Small intestine (tissue), 7 donors: ENCODE data around the gene SHC4. TPM values are rescaled to one million over a fixed set of nuclear protein-coding genes. Genes with fewer than 3 reads are reported as not detected.
"Not testable (repeated sequence)": the region's sequence is repeated elsewhere in the genome, so short reads cannot be mapped to it uniquely, and the experiment has no call there.

Experiments
- DNase-seq, 2 donors: peaks; one replicate each; pipeline versions ENCODE4 v3.0.0 to v3.0.0-alpha.2; 2013
- FAIRE-seq: peaks from 2 replicates; lab custom pipeline; 2012; peaks lifted over from hg19 to GRCh38; lab: Jason Lieb, UNC
- H3K27ac ChIP-seq, 3 donors: one replicate each; pipeline ENCODE4 v1.5.1; 2013; ENCODE audit warnings: low read length in 2 of 3, mild to moderate bottlenecking in 2 of 3, control low read depth in 1 of 3, inconsistent platforms in 1 of 3, low read depth in 1 of 3, moderate library complexity in 1 of 3
- H3K27me3 ChIP-seq, 3 donors: one replicate each; pipeline ENCODE4 v1.6.1; 2013; ENCODE audit warnings: low read length in 3 of 3, inconsistent platforms in 1 of 3; ENCODE audit not compliant: control insufficient read depth in 3 of 3, insufficient read depth in 3 of 3
- H3K36me3 ChIP-seq, 3 donors: one replicate each; pipeline ENCODE4 v1.6.1; 2013; ENCODE audit warnings: low read length in 3 of 3, inconsistent platforms in 1 of 3, low read depth in 1 of 3, mild to moderate bottlenecking in 1 of 3, moderate library complexity in 1 of 3; ENCODE audit not compliant: control insufficient read depth in 3 of 3, insufficient read depth in 2 of 3
- H3K4me1 ChIP-seq, 3 donors: one replicate each; pipeline ENCODE4 v1.6.1; 2013; ENCODE audit warnings: low read length in 2 of 3, inconsistent platforms in 1 of 3, low read depth in 1 of 3, mild to moderate bottlenecking in 1 of 3, moderate library complexity in 1 of 3; ENCODE audit not compliant: control insufficient read depth in 3 of 3, insufficient read depth in 2 of 3
- H3K4me3 ChIP-seq, 3 donors: one replicate each; pipeline ENCODE4 v1.5.1; 2013; ENCODE audit warnings: low read length in 3 of 3, control low read depth in 1 of 3, inconsistent platforms in 1 of 3, low read depth in 1 of 3, mild to moderate bottlenecking in 1 of 3, moderate library complexity in 1 of 3
- H3K9me3 ChIP-seq, 2 donors: one replicate each; pipeline ENCODE4 v1.6.1; 2013; ENCODE audit warnings: low read depth in 1 of 2, low read length in 1 of 2; ENCODE audit not compliant: control insufficient read depth in 2 of 2, insufficient read depth in 1 of 2
- WGBS, 3 donors: extraction: QIAGEN DNeasy Blood & Tissue Kit; methylation state at CpG; one replicate each; pipeline ENCODE4 v1.1.7; 2013; 5-methylcytosine and 5-hydroxymethylcytosine counted together
- polyA plus RNA-seq, 4 donors: library from polyadenylated mRNA; stranded (reverse) in 3 of 4; unstranded in 1 of 4; fragments of 200-250 nt in 3 of 4; fragments of 120-200 nt in 1 of 4; gene quantifications; one replicate each; pipeline versions ENCODE4 v1.2.1 to v1.2.3, GENCODE V29; 2013
- donor health status: healthy with polysubstance abuse.
- donor health status: control.
- donor health status: control.
- donor health status: Bipolar disorder and iron deficiency.
- donor health status: healthy.

Gene SHC4
- polyA plus RNA-seq, 4 donors = 0.49 to 0.52 TPM; not detected in 2

DNA sequence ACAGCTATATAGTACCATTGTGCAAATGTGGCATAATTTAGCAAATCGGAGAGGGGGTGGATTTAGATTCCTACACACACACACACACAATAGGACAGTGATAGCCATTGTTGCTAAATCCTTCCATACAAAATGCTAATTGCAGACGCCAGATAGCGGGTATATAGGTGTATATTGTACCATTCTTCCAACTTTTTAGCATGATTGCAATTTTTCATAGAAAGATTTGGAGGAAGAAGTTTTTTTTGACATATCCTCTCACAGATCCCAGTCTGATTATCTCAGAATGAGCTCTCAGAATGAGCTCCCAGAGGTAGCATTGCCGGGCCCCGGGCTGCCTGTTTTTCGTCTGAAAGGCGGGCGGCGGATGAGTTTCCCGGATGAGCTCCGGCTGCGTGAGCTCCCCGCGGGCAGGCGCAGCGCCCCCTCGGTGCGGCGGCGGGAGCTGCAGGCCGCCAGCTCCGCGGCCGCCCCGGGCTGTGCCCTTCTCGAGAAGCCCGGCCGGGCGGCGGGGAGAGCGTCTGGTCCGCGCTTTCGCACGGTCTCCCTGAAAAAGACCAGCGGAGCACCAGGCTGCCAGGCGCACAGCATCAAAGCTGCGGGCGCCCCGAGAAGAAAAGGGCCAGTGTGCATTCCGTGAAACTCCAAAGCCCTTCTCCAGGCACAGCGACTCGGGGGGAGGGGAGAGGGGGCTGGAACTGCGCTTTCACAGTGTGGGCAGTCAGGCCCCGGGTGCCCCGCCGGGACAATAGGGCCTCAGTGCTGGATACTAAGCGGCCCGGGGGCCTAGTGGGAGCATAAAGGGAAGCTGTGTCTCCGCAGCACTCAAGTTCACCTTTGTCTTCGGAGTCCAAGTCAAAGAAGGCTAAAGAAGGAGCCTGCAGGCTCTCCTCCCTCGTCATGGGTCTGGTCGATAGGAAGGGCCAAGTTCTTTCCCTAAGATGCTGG lies 12.0 kb upstream of the SHC4 start:
- H3K9me3 ChIP-seq = no peaks in the 10 kb centered on the region
- H3K27ac ChIP-seq = peak overlapping the region in 1 of 3 donors; percentile 72
- FAIRE-seq (no peak), DNase-seq (peak; percentile 64 to 90)
- H3K4me3 ChIP-seq = peak overlapping the region; percentile 29 to 69 (median 54)
- no peaks in the 10 kb centered on the region for H3K4me1 ChIP-seq
- 3 to 5% (median 5%) methylated on average over 50 to 53 of the region's 53 CpGs for WGBS, 3 donors
- no peaks in the 10 kb centered on the region for H3K27me3 ChIP-seq
- no peaks in the 10 kb centered on the region for H3K36me3 ChIP-seq

DNA sequence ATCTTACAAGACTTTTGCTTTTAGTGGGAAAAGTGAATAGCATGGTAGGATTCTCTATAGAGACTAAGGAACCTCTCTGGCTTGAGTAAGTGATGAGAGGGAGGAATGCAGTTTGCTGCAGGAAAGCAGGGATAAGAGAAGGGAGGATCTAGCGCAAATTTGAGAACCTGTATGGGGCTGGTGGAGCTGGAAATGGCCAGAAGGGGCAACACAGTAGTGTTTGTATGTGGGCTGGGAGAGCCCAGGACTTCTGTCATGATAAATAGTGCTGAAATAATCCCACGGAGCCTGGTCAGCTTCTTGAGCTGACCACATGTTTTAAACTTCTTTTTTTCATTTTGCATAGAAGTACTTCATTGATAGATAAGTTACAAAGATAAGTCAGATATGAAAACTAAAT lies 11.2 kb upstream of the SHC4 start:
- no peak overlapping the region for H3K4me3 ChIP-seq
- H3K4me1 ChIP-seq = no peaks in the 10 kb centered on the region
- no peak overlapping the region for H3K27ac ChIP-seq
- H3K9me3 ChIP-seq = no peaks in the 10 kb centered on the region
- WGBS, 3 donors = 53 to 69% (median 63%) methylated on average over 2 of the region's 2 CpGs
- FAIRE-seq (no peak), DNase-seq (no peak)
- H3K27me3 ChIP-seq = no peaks in the 10 kb centered on the region
- no peaks in the 10 kb centered on the region for H3K36me3 ChIP-seq

DNA sequence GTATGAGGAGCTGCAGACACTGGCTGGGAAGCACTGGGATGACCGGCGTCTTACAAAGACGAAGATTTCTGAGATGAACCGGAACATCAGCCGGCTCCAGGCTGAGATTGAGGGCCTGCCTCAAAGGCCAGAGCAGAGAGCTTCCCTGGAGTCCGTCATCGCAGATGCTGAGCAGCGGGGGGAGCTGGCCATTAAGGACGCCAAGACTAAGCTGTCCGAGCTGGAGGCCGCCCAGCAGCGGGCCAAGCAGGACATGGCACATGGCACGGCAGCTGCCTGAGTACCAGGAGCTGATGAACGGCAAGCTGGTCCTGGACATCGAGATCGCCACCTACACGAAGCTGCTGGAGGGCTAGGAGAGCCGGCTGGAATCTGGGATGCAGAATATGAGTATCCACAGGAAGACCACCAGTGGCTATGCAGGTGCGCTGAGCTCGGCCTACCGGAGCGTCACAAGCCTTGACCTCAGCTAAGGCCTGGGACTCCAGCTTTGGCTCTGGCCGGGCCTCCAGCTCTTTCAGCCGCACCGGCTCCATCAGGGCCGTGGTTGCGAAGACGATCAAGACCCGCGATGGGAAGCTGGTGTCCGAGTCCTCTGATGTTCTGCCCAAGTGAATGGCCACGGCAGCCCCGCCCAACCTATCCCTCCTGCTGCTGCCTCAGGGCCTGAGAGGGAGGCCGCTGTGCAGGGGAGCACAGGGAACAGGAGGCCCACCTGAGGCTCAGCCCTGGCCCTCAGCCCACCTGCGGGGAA lies 9.2 kb upstream of the SHC4 start:
- Histone ChIP-seq H3K27me3 (no peaks in the 10 kb centered on the region), H3K27ac (no peak overlapping the region), H3K4me1 (no peaks in the 10 kb centered on the region), H3K36me3 (no peaks in the 10 kb centered on the region), H3K4me3 (no peak overlapping the region), H3K9me3 (no peaks in the 10 kb centered on the region)
- no peak for FAIRE-seq
- no peak for DNase-seq
- WGBS, 3 donors = 94 to 95% (median 95%) methylated on average over 35 of the region's 35 CpGs

DNA sequence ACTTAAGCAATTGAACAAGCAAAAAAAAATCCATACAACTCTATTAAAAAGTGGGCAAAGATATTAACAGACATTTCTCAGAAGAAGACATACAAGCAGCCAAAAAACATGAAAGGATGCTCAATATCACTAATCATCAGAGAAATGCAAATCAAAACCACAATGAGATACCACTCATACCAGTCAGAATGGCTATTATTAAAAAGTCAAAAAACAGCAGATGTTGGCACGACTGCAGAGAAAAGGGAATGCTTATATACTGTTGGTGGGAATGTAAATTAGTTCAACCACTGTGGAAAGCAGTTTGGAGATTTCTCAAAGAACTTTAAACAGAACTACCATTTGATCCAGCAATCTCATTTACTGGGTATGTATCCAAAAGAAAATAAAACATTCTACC lies 7.2 kb upstream of the SHC4 start:
- H3K36me3 ChIP-seq, H3K27me3 ChIP-seq, H3K27ac ChIP-seq, H3K9me3 ChIP-seq, H3K4me1 ChIP-seq, H3K4me3 ChIP-seq, DNase-seq, FAIRE-seq: not testable (repeated sequence)
- WGBS, 3 donors = 53 to 79% (median 63%) methylated on average over 1 of the region's 1 CpG

DNA sequence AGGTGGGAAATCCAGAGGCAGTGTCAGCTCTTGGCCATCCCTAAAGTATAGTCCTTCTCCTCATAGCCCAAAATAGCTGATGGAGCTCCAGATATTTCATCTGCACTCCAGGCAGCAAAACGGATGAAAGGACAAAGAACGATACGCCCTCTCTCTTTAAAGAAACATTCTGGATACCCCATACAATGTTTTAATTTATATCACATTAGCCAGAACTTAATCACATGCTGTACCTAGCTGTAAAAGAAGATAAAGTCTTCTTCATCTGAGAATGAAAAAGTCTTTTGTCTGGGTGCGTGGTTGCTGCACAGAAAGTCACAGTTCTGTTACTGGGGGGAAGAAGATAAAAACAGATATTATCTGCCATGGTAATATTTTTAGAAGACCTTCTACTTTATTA lies 4.3 kb upstream of the SHC4 start:
- DNase-seq (no peak), FAIRE-seq (no peak)
- H3K27me3 ChIP-seq = peaks cover 0 to 25% (median 0%) of the 10 kb centered on the region in 3 donors
- no peak overlapping the region for H3K4me3 ChIP-seq
- H3K9me3 ChIP-seq = no peaks in the 10 kb centered on the region
- no peaks in the 10 kb centered on the region for H3K36me3 ChIP-seq
- H3K27ac ChIP-seq = no peak overlapping the region
- H3K4me1 ChIP-seq = peaks cover under 1 to 7% (median 2%) of the 10 kb centered on the region in 3 donors
- WGBS, 3 donors = 88 to 94% (median 92%) methylated on average over 4 of the region's 4 CpGs

DNA sequence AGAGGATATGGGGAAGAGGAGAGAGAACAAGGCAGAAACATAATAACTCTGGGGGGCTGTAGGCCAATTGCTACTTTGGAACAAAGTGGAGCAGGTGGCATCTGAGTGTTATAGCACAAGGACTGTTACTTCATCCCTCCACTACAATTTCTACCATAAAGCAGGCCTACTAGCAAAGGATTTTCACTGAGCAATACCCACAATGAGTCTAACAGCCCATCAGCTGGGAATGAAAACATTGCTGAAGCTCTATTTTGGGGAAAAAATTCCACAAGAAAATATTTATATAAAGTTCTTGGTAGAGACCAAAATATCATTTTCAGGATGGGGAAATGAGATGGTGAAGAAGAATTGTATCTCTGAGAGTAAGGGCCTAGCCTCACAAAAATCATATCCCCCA lies 3.6 kb upstream of the SHC4 start:
- no peak overlapping the region for H3K4me3 ChIP-seq
- no peaks in the 10 kb centered on the region for H3K36me3 ChIP-seq
- H3K4me1 ChIP-seq = peaks cover 2 to 13% (median 2%) of the 10 kb centered on the region in 3 donors
- H3K27ac ChIP-seq = no peak overlapping the region
- FAIRE-seq = no peak
- H3K27me3 ChIP-seq = peaks cover 0 to 32% (median 3%) of the 10 kb centered on the region in 3 donors
- no peak for DNase-seq
- H3K9me3 ChIP-seq = no peaks in the 10 kb centered on the region

DNA sequence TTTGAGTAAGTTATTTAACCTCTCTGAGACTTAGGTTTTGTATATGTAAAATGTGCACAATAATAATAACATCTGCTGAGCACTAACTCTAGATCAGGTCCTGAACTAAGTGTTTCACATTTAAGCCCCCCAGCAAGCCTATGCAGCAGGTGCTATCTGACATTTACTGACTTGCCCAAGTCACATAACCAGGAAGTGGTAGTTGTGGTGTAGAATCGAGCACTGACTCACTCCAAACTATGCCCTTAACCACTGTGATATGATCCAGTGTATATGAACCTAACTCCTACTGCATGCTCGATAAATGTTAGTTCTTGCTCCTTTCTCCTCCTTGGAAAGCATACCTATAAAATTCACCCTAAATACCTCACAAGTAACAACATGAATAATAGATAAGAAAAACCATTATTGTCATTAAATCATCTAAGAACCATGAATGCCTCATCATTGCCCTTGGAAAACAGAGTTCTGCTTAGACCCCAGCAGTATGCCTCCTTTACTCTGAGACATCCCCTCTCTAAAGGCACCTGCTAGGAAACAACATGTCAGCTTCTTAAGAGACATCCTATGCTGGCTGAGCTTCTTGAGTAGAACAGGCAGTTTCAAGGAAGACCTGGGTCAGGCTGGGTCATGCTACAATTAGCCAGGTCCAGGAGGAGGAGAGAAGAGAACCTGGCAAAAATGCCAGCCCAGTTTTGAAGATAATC lies 3.0 kb upstream of the SHC4 start:
- Histone ChIP-seq H3K4me3 (no peak overlapping the region), H3K27me3 (peaks cover 0 to 37% (median 4%) of the 10 kb centered on the region in 3 donors), H3K36me3 (no peaks in the 10 kb centered on the region), H3K4me1 (peaks cover 2 to 13% (median 2%) of the 10 kb centered on the region in 3 donors), H3K27ac (no peak overlapping the region), H3K9me3 (no peaks in the 10 kb centered on the region)
- DNase-seq = peak in 1 of 2 donors; percentile 32
- 31 to 52% (median 39%) methylated on average over 2 of the region's 2 CpGs for WGBS, 3 donors
- no peak for FAIRE-seq

DNA sequence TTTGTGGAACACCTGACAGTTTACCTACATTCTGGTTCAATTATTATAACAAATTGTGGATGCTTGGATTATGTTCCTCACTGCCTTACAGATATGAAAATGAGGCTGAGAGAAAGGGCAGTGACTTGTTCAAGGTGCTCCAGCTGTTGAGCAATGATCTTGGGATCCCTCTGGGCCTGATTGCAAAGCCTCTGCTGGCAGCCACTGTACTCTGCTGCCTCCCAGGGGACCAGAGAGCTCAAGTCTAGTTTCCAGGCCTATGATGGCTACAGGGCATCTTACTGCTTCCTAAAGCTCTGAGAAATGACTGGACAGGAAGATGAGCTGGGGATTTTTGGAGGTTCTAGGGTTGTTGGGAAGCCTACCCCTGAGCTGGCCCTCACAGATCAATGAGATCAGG lies 2.3 kb upstream of the SHC4 start:
- Histone ChIP-seq H3K27ac (no peak overlapping the region), H3K36me3 (no peaks in the 10 kb centered on the region), H3K4me3 (no peak overlapping the region), H3K9me3 (no peaks in the 10 kb centered on the region), H3K4me1 (peaks cover 2 to 13% (median 2%) of the 10 kb centered on the region in 3 donors), H3K27me3 (peaks cover 0 to 37% (median 4%) of the 10 kb centered on the region in 3 donors)
- FAIRE-seq (no peak), DNase-seq (no peak)
